Panc1 (cell line): Measurements from ENCODE around the gene LHX4. TPM values are rescaled to one million over a fixed set of nuclear protein-coding genes. Genes with fewer than 3 reads are reported as not detected.

ENCODE experiments used
- ATAC-seq: fragments of 200-7000 bp; cut with Tn5 transposase; 2 replicates; pipeline ENCODE4 v1.9.1; 2020; ENCODE audit warnings: mild to moderate bottlenecking, moderate library complexity
- BruUV-seq: library from RNA; stranded (reverse); fragments of 400-500 nt; replicated peaks from 2 replicates; lab custom pipeline; 2021; lab: Mats Ljungman, UMichigan
- CTCF ChIA-PET: fragments of 300-600 bp; sonication (Branson Sonifier 250); formaldehyde crosslinking; loops from one replicate; lab custom pipeline; 2022; ENCODE audit warnings: antibody characterized with exemption; lab: Charles Lee
- POLR2A ChIA-PET: fragments of 300-600 bp; sonication (Branson Sonifier 250); formaldehyde crosslinking; loops from one replicate; lab custom pipeline; 2022; ENCODE audit warnings: antibody characterized with exemption; lab: Charles Lee
- DNase-seq: peaks from one replicate; pipeline ENCODE4 v3.0.0-alpha.2; 2010; ENCODE audit warnings: low read depth, low spot score
- H3K27ac ChIP-seq: 2 replicates; pipeline ENCODE4 v1.5.1; 2011; ENCODE audit warnings: mild to moderate bottlenecking, low read length, inconsistent platforms
- H3K27me3 ChIP-seq: fragments of 200-500 bp; sonication (Bioruptor generic); 2 replicates; pipeline ENCODE4 v1.6.0; 2014; ENCODE audit warnings: low read length, inconsistent platforms; ENCODE audit not compliant: control insufficient read depth, insufficient read depth
- H3K36me3 ChIP-seq: fragments of 200-500 bp; sonication (Bioruptor generic); 2 replicates; pipeline ENCODE4 v1.5.1; 2014; ENCODE audit warnings: inconsistent platforms, mild to moderate bottlenecking, low read length, moderate library complexity; ENCODE audit not compliant: control insufficient read depth, insufficient read depth
- H3K4me1 ChIP-seq: 2 replicates; pipeline ENCODE4 v1.5.1; 2011; ENCODE audit warnings: inconsistent platforms, mild to moderate bottlenecking, low read length, moderate library complexity; ENCODE audit not compliant: control insufficient read depth, insufficient read depth
- H3K4me3 ChIP-seq, 2 experiments: 2 replicates each; pipeline ENCODE4 v1.5.1; 2011 to 2012; ENCODE audit warnings: low read depth in 2 of 2, low read length in 2 of 2, mild to moderate bottlenecking in 2 of 2, inconsistent platforms in 1 of 2, moderate library complexity in 1 of 2
- H3K9me3 ChIP-seq: fragments of 200-500 bp; sonication (Bioruptor generic); 2 replicates; pipeline ENCODE4 v1.5.1; 2014; ENCODE audit warnings: low read depth, mild to moderate bottlenecking, inconsistent platforms, low read length, moderate library complexity; ENCODE audit not compliant: control insufficient read depth, insufficient read depth
- POLR2AphosphoS5 ChIP-seq: IDR thresholded peaks from 2 replicates; pipeline ENCODE4 v1.6.1; 2012; ENCODE audit warnings: mild to moderate bottlenecking, low read depth, low read length, moderate library complexity
- SIN3A ChIP-seq: IDR thresholded peaks from 2 replicates; pipeline ENCODE4 v1.6.1; 2012; ENCODE audit warnings: low read depth, mild to moderate bottlenecking, low read length, moderate library complexity, borderline replicate concordance; ENCODE audit not compliant: insufficient read depth
- TCF7L2 ChIP-seq: IDR thresholded peaks from 2 replicates; pipeline ENCODE4 v1.6.1; 2011; ENCODE audit warnings: mild to moderate bottlenecking, low read depth, low read length, inconsistent platforms
- in situ Hi-C: cut with HindIII; loops from 2 replicates; pipeline ENCODE4 v1.10.0; 2016; ENCODE audit warnings: low sequenced_read_pairs, low pct_unique_long_range_greater_than_20kb
- intact Hi-C: fragments of 100-400 bp; cut with micrococcal nuclease; formaldehyde crosslinking; loops from one replicate; pipeline ENCODE4 v1.10.0; 2022; ENCODE audit not compliant: unreplicated experiment
- total RNA-seq: library from RNA; stranded (reverse); gene quantifications from one replicate; pipeline ENCODE4 v1.2.1, GENCODE V29; 2021; ENCODE audit not compliant: unreplicated experiment
- TF ChIP-seq, protein P1 (sequence below): fragments of 450-650 bp; IDR thresholded peaks from 2 replicates; pipeline ENCODE4 v1.5.1; 2017; ENCODE audit warnings: mild to moderate bottlenecking
- TF ChIP-seq, protein P2 (sequence below), 2 experiments: IDR thresholded peaks; 2 replicates each; pipeline ENCODE4 v1.6.1; 2011 to 2012; ENCODE audit warnings: low read depth in 2 of 2, control low read depth in 1 of 2, low read length in 1 of 2, mild to moderate bottlenecking in 1 of 2, moderate library complexity in 1 of 2; ENCODE audit not compliant: insufficient read depth in 1 of 2

Gene LHX4
- total RNA-seq, 1 experiment from 2014 or later = 0.72 TPM

DNA sequence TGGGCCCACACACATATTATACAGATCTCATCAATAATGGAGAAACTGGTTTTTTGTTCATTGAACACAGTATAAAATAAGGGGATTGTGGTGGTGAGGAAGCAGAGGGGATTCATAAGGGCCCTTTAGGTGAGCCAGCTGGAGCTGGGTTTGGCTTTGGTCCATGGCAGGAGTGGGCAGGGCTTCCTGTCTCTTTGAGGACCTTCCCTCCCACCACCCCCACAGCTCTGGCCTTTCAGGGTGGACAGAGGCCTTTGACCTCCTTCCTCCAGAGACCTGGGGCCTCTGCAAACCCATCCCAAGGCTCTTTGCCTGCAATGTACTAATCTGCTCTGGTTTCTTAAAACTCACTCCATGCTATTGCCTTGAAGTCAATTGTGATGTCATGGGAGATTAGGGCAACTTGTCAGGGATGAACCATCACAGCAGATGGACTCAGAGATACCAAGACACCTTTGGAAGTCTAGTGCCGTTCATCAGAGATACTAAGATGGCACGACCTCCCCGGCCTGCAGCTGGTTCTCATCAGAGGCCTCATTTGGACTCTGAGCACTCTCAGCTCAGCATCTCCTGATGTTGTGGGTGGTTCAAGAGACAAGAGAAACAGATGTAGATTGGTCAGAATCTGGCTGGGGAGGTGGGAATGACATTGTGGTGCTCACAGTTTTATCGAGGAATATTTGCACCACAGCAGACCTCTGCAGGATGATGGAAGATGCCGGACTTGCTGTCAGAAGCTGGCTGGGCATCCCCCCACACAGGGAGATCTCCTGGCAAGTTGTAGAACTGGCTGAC is 37.9 kb downstream of the LHX4 start:
- no peak for TF ChIP-seq POLR2AphosphoS5
- TF ChIP-seq, protein P1, sequence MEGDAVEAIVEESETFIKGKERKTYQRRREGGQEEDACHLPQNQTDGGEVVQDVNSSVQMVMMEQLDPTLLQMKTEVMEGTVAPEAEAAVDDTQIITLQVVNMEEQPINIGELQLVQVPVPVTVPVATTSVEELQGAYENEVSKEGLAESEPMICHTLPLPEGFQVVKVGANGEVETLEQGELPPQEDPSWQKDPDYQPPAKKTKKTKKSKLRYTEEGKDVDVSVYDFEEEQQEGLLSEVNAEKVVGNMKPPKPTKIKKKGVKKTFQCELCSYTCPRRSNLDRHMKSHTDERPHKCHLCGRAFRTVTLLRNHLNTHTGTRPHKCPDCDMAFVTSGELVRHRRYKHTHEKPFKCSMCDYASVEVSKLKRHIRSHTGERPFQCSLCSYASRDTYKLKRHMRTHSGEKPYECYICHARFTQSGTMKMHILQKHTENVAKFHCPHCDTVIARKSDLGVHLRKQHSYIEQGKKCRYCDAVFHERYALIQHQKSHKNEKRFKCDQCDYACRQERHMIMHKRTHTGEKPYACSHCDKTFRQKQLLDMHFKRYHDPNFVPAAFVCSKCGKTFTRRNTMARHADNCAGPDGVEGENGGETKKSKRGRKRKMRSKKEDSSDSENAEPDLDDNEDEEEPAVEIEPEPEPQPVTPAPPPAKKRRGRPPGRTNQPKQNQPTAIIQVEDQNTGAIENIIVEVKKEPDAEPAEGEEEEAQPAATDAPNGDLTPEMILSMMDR = no peak
- TF ChIP-seq, protein P2, sequence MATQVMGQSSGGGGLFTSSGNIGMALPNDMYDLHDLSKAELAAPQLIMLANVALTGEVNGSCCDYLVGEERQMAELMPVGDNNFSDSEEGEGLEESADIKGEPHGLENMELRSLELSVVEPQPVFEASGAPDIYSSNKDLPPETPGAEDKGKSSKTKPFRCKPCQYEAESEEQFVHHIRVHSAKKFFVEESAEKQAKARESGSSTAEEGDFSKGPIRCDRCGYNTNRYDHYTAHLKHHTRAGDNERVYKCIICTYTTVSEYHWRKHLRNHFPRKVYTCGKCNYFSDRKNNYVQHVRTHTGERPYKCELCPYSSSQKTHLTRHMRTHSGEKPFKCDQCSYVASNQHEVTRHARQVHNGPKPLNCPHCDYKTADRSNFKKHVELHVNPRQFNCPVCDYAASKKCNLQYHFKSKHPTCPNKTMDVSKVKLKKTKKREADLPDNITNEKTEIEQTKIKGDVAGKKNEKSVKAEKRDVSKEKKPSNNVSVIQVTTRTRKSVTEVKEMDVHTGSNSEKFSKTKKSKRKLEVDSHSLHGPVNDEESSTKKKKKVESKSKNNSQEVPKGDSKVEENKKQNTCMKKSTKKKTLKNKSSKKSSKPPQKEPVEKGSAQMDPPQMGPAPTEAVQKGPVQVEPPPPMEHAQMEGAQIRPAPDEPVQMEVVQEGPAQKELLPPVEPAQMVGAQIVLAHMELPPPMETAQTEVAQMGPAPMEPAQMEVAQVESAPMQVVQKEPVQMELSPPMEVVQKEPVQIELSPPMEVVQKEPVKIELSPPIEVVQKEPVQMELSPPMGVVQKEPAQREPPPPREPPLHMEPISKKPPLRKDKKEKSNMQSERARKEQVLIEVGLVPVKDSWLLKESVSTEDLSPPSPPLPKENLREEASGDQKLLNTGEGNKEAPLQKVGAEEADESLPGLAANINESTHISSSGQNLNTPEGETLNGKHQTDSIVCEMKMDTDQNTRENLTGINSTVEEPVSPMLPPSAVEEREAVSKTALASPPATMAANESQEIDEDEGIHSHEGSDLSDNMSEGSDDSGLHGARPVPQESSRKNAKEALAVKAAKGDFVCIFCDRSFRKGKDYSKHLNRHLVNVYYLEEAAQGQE (IDR thresholded peaks at IDR 0.05; ENCODE audit: insufficient read depth in 1 of 2, low read depth in 2 of 2, low read length in 1 of 2) = no peak
- no peak for TF ChIP-seq SIN3A
- no peak for TF ChIP-seq TCF7L2
- H3K27me3 ChIP-seq = no peaks in the 10 kb centered on the region
- in situ Hi-C loops (no loop called here), intact Hi-C loops (no loop called here)
- no peak overlapping the region for H3K4me3 ChIP-seq
- H3K36me3 ChIP-seq = no peaks in the 10 kb centered on the region
- CTCF ChIA-PET = no interaction called here
- BruUV-seq = no TSS peak
- ATAC-seq (no peak), DNase-seq (no peak)
- no peaks in the 10 kb centered on the region for H3K9me3 ChIP-seq
- H3K27ac ChIP-seq = no peak overlapping the region
- H3K4me1 ChIP-seq = no peaks in the 10 kb centered on the region
- POLR2A ChIA-PET = no interaction called here

DNA sequence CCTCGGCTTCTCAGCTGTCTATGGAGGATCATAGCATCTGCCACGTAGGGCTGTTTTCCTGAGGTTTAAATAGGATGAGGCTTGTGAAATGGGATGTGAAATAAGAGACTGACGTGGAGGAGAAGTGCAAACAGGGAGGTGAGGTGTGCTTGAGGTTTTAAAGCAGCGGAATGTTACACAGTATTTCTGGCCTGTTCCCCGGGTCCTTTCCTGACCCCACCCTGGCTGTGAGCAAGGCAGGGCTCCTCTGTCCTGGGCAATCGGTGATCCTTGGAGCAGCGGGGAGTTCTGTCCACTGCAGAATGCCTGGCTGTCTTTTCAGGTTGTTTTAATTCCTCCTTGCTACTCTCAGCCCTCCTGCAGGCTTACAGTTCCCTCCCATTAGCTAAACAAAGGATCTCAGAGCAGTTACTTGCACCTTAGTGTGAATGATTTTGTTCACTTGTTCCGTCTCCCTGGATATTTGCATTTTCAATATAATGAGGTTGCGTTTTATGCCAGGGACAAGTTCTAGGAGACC is 38.6 kb downstream of the LHX4 start:
- no peak overlapping the region for H3K27ac ChIP-seq
- intact Hi-C loops (no loop called here), in situ Hi-C loops (no loop called here)
- ChIA-PET POLR2A (no interaction called here), CTCF (no interaction called here)
- H3K4me3 ChIP-seq = no peak overlapping the region
- H3K27me3 ChIP-seq = no peaks in the 10 kb centered on the region
- H3K9me3 ChIP-seq = no peaks in the 10 kb centered on the region
- H3K36me3 ChIP-seq = no peaks in the 10 kb centered on the region
- ATAC-seq (no peak), DNase-seq (no peak)
- no TSS peak for BruUV-seq
- TF ChIP-seq POLR2AphosphoS5 = no peak
- TF ChIP-seq, protein P1 = no peak
- TF ChIP-seq TCF7L2 = no peak
- TF ChIP-seq, protein P2 (IDR thresholded peaks at IDR 0.05; ENCODE audit: insufficient read depth in 1 of 2, low read depth in 2 of 2, low read length in 1 of 2) = no peak
- no peak for TF ChIP-seq SIN3A
- H3K4me1 ChIP-seq = no peaks in the 10 kb centered on the region
